AG04449 (cell line): ENCODE measurements around the gene CMTR2.

ENCODE experiments used
- CTCF ChIA-PET: fragments of 350-600 bp; formaldehyde crosslinking; extraction: SDS; loops from one replicate; lab custom pipeline; 2021; ENCODE audit warnings: antibody characterized with exemption; lab: Yijun Ruan, JAX
- POLR2A ChIA-PET: fragments of 400-600, 350-600 bp; formaldehyde crosslinking; extraction: SDS; loops from one replicate; lab custom pipeline; 2020; ENCODE audit warnings: antibody characterized with exemption, inconsistent platforms; lab: Yijun Ruan, JAX
- DNase-seq: peaks from one replicate; pipeline ENCODE4 v3.0.0-alpha.2; 2010; ENCODE audit warnings: low read depth, low spot score
- H3K4me3 ChIP-seq: 2 replicates; pipeline ENCODE4 v1.5.1; 2011; ENCODE audit warnings: low read depth, mild to moderate bottlenecking, control low read depth, low read length
- CTCF ChIP-seq: IDR thresholded peaks from one replicate; pipeline ENCODE4 v1.5.1; 2011; ENCODE audit warnings: mild to moderate bottlenecking, moderate library complexity, low read length, control low read depth, inconsistent platforms; ENCODE audit not compliant: insufficient read depth; ENCODE audit errors: missing control alignments

The CMTR2 gene

GRCh38 chr16:71255721-71256120, 33.5 kb downstream of the CMTR2 start:
- H3K4me3 ChIP-seq: no peak overlapping the region
- DNase-seq: no peak
- ChIA-PET POLR2A (no interaction called here), CTCF (no interaction called here)
- no peak for TF ChIP-seq CTCF

DNA sequence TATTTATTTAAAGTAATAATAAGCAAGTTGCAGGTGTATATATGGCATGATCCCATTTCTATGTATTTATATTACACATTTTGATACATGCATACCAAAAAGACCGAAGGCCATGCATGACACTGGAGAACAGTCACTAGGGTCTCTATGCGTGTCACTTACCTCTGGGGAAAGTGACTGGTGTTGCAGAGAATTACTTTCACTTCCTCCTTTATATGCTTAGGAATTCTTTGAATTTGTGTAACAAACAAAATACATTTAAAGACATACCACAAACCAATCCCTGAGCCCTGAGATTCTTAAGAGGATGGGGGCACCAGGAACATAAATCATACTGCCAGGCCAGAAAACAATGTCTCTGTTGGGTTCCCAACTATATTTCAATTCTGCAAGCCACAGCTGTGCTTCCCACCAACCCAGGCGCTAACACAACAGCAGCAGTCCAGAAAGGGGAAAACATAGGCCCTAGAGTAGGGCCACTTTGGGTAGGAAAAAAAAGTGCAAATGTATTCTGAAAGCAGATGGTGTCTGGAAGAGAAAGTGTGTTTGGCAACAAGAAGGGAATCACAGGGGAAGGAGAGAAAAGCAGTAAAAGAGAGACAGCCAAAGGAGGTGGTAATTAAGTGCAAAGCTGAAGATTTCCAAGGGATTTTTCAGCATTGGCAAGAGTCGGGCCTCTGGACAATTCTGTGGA, 34.2 kb downstream of the CMTR2 start:
- no peak for DNase-seq
- no peak overlapping the region for H3K4me3 ChIP-seq
- CTCF ChIA-PET: no interaction called here
- POLR2A ChIA-PET: no interaction called here
- no peak for TF ChIP-seq CTCF

- ChIA-PET POLR2A (no interaction called here), CTCF (interaction anchor here (2.1 kb wide), 1 partner anchor 61 kb away, joined by 7 read pairs; no protein-coding TSS in a partner anchor)
- no peak for TF ChIP-seq CTCF
- no peak overlapping the region for H3K4me3 ChIP-seq
- DNase-seq: no peak
These were observed 38.6 kb downstream of the CMTR2 start for GRCh38 chr16:71250461-71251235.

DNA sequence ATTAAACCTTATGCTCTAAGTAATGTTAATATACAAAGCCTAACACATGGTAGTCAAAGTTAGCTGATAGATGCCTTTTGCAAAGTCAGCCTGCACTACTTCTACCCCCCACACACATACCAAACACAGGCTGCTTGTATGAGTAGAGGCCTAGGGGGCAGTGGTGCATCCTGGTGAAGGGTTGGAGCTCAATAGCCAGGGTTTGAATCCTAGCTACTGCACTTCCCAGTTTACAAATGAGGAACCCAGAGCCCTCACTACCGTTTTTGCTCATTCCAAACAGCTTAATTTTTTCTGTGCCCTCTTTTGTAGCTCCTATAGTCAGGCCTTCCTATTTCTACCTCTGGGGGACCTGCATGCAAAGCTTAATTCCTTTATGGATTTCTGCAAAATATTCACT, 39.8 kb downstream of the CMTR2 start:
- POLR2A ChIA-PET: no interaction called here
- CTCF ChIA-PET: interaction anchor here (0.7 to 2.1 kb wide), 2 partner anchors 11 to 62 kb away, joined by 3 to 7 read pairs; no protein-coding TSS in a partner anchor
- no peak for TF ChIP-seq CTCF
- H3K4me3 ChIP-seq: no peak overlapping the region
- no peak for DNase-seq

- POLR2A ChIA-PET: no interaction called here
- CTCF ChIA-PET: no interaction called here
- no peak for DNase-seq
- no peak overlapping the region for H3K4me3 ChIP-seq
- no peak for TF ChIP-seq CTCF
These were observed 41.7 kb downstream of the CMTR2 start for GRCh38 chr16:71247478-71247877.

- CTCF ChIA-PET: no interaction called here
- POLR2A ChIA-PET: no interaction called here
- TF ChIP-seq CTCF: no peak
These were observed 42.9 kb downstream of the CMTR2 start for GRCh38 chr16:71246309-71246708.

More at GRCh38 chr16:71246309-71246708, 42.9 kb downstream of the CMTR2 start:
- no peak for DNase-seq
- H3K4me3 ChIP-seq: no peak overlapping the region
